Adrenal gland (tissue), 12 donors: ENCODE measurements around the gene CRK. TPM values are rescaled to one million over a fixed set of nuclear protein-coding genes. Genes with fewer than 3 reads are reported as not detected.

Experiments used
- DNase-seq, 7 donors: peaks; one replicate each; pipeline ENCODE4 v3.0.0-alpha.2; 2019 to 2020
- H3K27ac ChIP-seq, 5 donors: fragments of 200-600 bp; sonication (generic) in 4 of 5; 1 replicate in 3 of 5; 2 replicates in 2 of 5; pipeline versions ENCODE4 v1.5.1 to v1.8.0; 2016 to 2020; ENCODE audit warnings: mild to moderate bottlenecking in 1 of 5
- H3K27me3 ChIP-seq: fragments of 200-600 bp; 2 replicates; pipeline ENCODE4 v1.8.0; 2021
- H3K36me3 ChIP-seq, 2 donors: fragments of 200-600 bp; replicated peaks in 1 of 2; 1 replicate in 1 of 2; 2 replicates in 1 of 2; pipeline versions ENCODE4 v1.5.1 to v1.8.0; 2018 to 2022
- H3K4me1 ChIP-seq, 2 donors: fragments of 200-600 bp; replicated peaks in 1 of 2; 1 replicate in 1 of 2; 2 replicates in 1 of 2; pipeline versions ENCODE4 v1.5.1 to v1.8.0; 2018 to 2021
- H3K4me3 ChIP-seq, 4 donors: fragments of 200-600 bp; sonication (generic) in 3 of 4; one replicate each; pipeline ENCODE4 v1.5.1; 2016 to 2018
- H3K9me3 ChIP-seq, 3 donors: fragments of 200-600 bp; sonication (generic) in 1 of 3; replicated peaks in 1 of 3; 1 replicate in 2 of 3; 2 replicates in 1 of 3; pipeline versions ENCODE4 v1.5.1 to v1.8.0; 2016 to 2021
- POLR2A ChIP-seq, 2 donors: fragments of 450-650 bp; IDR thresholded peaks; one replicate each; pipeline ENCODE4 v1.6.1; 2017; ENCODE audit warnings: antibody characterized with exemption in 2 of 2, mild to moderate bottlenecking in 2 of 2, moderate library complexity in 1 of 2
- WGBS, 4 donors: extraction: QIAGEN DNeasy Blood & Tissue Kit in 2 of 4; methylation state at CpG; one replicate each; pipeline versions ENCODE4 v1.1.5 to v1.1.7; 2013 to 2017; 5-methylcytosine and 5-hydroxymethylcytosine counted together
- intact Hi-C, 2 donors: fragments of 100-400 bp; cut with DNase I; formaldehyde crosslinking; loops; one replicate each; pipeline versions ENCODE4 v1.14.1 to v1.15.0; 2022 to 2023
- polyA plus RNA-seq, 3 donors: library from polyadenylated mRNA; stranded (reverse); fragments of 200-250 nt in 2 of 3; fragments of 350-450 nt in 1 of 3; fragmentation: Illumina TruSeq in 1 of 3; extraction: RNeasy Lipid Tissue Mini Kit (QIAGEN cat#74804) in 1 of 3; gene quantifications; one replicate each; pipeline ENCODE4 v1.2.3, GENCODE V29; 2013 to 2014
- total RNA-seq, 9 donors: library from RNA; depleted of rRNA in 4 of 9; stranded (reverse); fragments of >200 nt in 4 of 9; fragments of 120-200 nt in 1 of 9; fragmentation: NEBNext Ultra II Directional in 1 of 9; extraction: Animal tissue kit (Norgen Biotek cat#: 25700) in 1 of 9; gene quantifications; one replicate each; pipeline versions ENCODE4 v1.1.0 to v1.2.4, GENCODE V29; 2013 to 2023
- TF ChIP-seq, protein P1 (sequence below), 6 experiments: fragments of 450-650 bp in 4 of 6; fragments of 200-600 bp in 2 of 6; sonication (generic) in 1 of 6; IDR thresholded peaks; 1 replicate in 5 of 6; 2 replicates in 1 of 6; pipeline versions ENCODE4 v1.5.1 to v1.8.0; 2016 to 2021; ENCODE audit warnings: antibody characterized with exemption in 6 of 6, mild to moderate bottlenecking in 2 of 6, moderate library complexity in 1 of 6
- donor health status: healthy with polysubstance abuse.
- donor health status: Bipolar disorder and iron deficiency.
- donor health status: DM: yes; HTN: yes; CAD: no.
- donor health status: DM: no; HTN: no; CAD: no.
- donor health status: DM: no; HTN: no; CAD: no.
- donor health status: DM: yes; HTN: yes; CAD: no.

The CRK gene
- total and polyA plus RNA-seq, 12 donors: 20.3 to 80.6 (median 58.5) TPM

DNA sequence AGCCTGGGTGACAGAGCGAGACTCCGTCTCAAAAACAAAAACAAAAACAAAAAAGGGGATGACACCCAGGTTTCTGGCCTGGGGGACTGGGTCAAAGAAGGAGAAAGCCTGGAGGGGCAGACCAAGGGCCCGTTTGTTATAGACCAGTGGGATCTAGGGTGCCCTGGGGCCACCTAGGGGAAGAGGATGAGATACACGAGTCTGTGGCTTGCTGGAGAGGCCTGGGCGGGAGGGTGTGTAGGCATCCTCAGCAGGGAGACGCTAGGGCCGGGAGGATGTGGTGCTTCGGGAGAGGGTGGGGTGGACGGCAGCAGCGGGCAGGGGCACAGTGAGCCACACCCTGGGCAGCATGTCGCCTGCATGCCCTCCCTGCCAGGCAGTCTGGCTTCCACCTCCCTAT, 17.1 kb upstream of the CRK start:
- WGBS, 4 donors: 80 to 84% (median 82%) methylated on average over 5 to 11 of the region's 11 CpGs
- no peak overlapping the region for H3K27ac ChIP-seq
- intact Hi-C loops: no loop called here

DNA sequence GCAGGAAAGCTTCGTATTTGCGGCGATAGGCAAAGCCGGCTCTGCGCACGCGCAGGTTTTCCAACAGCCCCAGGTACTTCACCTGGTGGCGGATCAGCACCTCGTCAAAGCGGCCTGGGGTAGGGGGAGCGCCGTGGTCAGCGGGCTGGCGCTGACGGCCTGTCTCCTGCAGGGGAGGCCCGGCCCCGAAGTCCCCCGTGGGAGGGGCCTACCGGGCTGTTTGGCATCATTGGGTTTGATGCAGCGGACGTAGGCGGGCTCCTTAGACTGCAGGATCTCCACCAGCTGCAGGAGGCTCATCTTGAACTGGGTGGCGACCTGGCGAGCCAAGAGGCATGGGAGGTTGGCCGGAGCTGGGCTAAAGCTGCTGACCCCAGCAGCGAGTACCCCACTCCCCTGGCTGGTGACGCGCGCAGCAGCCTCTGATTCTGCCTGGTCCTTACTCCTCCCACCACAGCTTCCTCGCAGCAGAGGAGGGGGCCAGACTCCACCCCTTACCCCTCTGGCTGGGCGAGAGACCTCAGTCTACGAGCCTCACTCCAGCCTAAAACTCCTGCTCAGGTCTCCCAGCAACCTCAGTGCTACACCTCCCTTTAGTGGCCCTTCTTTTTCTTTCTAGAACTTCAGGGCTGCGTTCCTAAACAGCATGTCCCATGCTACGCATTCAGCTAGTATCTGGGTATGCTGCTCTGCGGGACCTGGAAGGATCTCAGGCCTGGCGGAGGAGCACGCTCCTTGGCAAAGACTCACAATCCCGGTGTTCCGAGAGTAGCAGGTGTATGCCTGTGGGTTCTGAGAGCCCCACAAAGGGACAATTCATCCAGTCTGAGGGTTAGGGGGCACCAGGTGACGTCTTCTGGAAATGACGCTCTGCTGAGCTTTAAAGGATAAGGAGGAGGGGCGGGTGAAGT, 16.1 kb upstream of the CRK start:
- TF ChIP-seq, protein P1, sequence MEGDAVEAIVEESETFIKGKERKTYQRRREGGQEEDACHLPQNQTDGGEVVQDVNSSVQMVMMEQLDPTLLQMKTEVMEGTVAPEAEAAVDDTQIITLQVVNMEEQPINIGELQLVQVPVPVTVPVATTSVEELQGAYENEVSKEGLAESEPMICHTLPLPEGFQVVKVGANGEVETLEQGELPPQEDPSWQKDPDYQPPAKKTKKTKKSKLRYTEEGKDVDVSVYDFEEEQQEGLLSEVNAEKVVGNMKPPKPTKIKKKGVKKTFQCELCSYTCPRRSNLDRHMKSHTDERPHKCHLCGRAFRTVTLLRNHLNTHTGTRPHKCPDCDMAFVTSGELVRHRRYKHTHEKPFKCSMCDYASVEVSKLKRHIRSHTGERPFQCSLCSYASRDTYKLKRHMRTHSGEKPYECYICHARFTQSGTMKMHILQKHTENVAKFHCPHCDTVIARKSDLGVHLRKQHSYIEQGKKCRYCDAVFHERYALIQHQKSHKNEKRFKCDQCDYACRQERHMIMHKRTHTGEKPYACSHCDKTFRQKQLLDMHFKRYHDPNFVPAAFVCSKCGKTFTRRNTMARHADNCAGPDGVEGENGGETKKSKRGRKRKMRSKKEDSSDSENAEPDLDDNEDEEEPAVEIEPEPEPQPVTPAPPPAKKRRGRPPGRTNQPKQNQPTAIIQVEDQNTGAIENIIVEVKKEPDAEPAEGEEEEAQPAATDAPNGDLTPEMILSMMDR (IDR thresholded peaks at IDR 0.05): no peak
- no peak for TF ChIP-seq POLR2A (IDR thresholded peaks at IDR 0.05)
- no peak for DNase-seq
- H3K9me3 ChIP-seq: no peaks in the 10 kb centered on the region
- no peaks in the 10 kb centered on the region for H3K27me3 ChIP-seq
- WGBS, 4 donors: 91 to 92% (median 92%) methylated on average over 35 to 42 of the region's 42 CpGs
- intact Hi-C loops: no loop called here
- H3K36me3 ChIP-seq: peaks cover 0 to 58% of the 10 kb centered on the region in 2 donors
- H3K4me1 ChIP-seq: no peaks in the 10 kb centered on the region
- H3K27ac ChIP-seq: no peak overlapping the region
- no peak overlapping the region for H3K4me3 ChIP-seq

More for the DNA sequence above, 17.1 kb upstream of the CRK start:
- H3K27me3 ChIP-seq: no peaks in the 10 kb centered on the region
- no peaks in the 10 kb centered on the region for H3K9me3 ChIP-seq
- no peak overlapping the region for H3K4me3 ChIP-seq
- peaks cover 0 to 61% of the 10 kb centered on the region in 2 donors for H3K36me3 ChIP-seq
- no peak for DNase-seq
- H3K4me1 ChIP-seq: no peaks in the 10 kb centered on the region
- TF ChIP-seq, protein P1 (IDR thresholded peaks at IDR 0.05): no peak
- no peak for TF ChIP-seq POLR2A (IDR thresholded peaks at IDR 0.05)

DNA sequence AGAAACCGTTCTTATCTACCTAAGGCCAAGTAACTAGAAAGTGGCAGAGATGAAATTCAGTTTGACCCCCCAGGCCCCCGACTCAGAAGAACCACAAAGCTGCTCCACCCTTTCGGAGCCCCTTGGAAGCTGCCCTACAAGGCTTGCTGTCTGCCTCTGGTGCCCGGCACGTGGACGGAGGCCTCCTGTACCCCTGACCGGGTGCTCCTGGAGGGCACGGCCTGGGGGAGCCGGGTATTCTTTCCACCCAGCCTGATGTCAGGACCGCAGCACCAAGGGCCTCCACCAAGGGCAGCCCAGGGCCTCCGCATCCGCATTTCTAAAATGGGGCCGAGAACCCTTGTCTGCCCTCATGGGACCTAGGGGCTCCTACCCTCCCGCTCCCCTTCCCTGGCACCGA, 15.5 kb upstream of the CRK start:
- H3K4me1 ChIP-seq: no peaks in the 10 kb centered on the region
- H3K27me3 ChIP-seq: no peaks in the 10 kb centered on the region
- H3K36me3 ChIP-seq: peaks cover 0 to 58% of the 10 kb centered on the region in 2 donors
- no peak for DNase-seq
- no peak overlapping the region for H3K27ac ChIP-seq
- TF ChIP-seq, protein P1 (IDR thresholded peaks at IDR 0.05): no peak
- TF ChIP-seq POLR2A (IDR thresholded peaks at IDR 0.05): no peak
- H3K9me3 ChIP-seq: no peaks in the 10 kb centered on the region
- no peak overlapping the region for H3K4me3 ChIP-seq
- intact Hi-C loops: no loop called here
- 93 to 96% (median 94%) methylated on average over 8 to 15 of the region's 15 CpGs for WGBS, 4 donors

DNA sequence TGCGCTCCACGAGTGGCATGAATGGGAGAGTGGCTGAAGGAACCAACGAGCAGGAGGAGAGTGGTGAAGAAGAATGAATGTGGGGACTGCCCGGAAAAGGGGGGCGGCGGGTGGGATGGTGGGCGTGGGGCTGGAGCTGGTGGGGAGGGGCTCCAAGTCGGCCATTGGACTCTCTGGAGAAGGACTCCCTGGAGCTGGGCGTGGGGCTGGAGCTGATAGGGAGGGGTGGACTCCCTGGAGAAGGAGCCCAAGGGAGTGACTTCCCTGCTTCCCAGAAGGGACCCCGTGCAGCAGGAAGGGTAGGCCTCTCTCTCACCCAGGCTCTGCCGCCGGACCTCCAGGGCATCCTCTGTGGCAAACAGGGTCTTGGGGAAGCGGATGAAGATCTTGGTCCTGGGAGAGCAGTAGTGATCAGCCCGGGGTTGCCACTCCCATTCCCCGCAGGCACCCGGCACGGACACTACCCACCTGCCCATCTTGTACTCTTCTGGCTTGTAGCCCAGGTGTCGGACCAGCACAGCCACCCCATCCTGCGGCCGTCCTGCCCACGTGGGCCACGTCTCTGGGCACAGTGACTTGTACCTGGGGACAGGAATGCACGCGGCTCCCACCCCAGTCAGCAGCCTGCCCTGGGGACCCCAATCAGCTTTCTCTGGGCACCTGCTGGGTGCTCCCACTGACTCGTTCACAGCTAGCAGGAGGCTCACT, 14.9 kb upstream of the CRK start:
- Histone ChIP-seq H3K27ac (no peak overlapping the region), H3K36me3 (peaks cover 0 to 53% of the 10 kb centered on the region in 2 donors), H3K9me3 (no peaks in the 10 kb centered on the region), H3K4me3 (no peak overlapping the region), H3K27me3 (no peaks in the 10 kb centered on the region), H3K4me1 (no peaks in the 10 kb centered on the region)
- TF ChIP-seq, protein P1 (IDR thresholded peaks at IDR 0.05): no peak
- TF ChIP-seq POLR2A (IDR thresholded peaks at IDR 0.05): no peak
- no peak for DNase-seq
- intact Hi-C loops: no loop called here
- 86 to 93% (median 89%) methylated on average over 17 to 25 of the region's 25 CpGs for WGBS, 4 donors
